GM21723 (cell line): Measurements from ENCODE around the gene PRSS36.

Source experiments
- ATAC-seq: cut with Tn5 transposase; IDR thresholded peaks from one replicate; pipeline ENCODE4 v1.9.1; 2021; ENCODE audit warnings: mild to moderate bottlenecking, moderate library complexity; ENCODE audit not compliant: unreplicated experiment

PRSS36 gene

DNA sequence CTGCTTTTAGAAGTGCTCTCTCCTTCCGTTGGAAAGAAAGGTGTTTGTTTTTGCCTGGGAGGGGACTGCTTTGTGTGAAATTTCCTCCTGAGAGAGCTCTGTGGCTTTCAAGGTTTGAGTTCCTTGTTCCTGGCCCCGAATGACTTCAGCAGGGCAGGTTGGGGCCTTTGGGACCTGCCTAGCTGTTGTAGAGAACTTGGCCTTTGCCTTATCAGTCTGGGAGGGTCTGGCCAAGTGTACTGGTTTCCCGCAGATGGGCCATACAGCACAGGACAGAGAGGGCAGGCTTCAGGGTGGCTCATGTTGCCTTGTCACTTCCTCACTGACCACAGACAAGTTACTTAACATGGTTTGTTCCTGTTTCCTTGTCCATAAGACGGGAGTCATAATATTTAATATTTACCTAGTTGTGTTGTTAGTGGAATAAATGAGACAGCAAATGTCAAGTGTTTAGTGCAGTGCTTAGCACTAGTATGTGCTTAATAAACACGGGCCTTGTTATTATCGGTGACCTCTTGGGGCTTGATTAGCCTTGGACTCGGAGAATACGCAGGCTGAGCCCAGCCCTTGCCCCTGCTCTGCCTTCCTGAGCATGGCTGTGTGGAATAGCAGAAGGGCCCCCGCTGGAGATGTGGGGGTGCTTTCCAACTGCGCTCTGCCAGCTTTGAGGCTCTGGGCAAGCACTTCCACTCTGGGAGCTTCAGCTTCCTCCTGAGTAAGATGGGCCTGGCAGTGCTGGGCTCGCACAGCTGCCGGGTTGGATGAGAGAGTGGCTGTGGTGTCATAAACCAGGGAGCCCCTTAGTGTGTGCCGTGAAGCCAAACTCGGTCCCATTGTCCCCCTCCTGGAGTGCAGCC, 20.9 kb downstream of the PRSS36 start:
- ATAC-seq = no peak

DNA sequence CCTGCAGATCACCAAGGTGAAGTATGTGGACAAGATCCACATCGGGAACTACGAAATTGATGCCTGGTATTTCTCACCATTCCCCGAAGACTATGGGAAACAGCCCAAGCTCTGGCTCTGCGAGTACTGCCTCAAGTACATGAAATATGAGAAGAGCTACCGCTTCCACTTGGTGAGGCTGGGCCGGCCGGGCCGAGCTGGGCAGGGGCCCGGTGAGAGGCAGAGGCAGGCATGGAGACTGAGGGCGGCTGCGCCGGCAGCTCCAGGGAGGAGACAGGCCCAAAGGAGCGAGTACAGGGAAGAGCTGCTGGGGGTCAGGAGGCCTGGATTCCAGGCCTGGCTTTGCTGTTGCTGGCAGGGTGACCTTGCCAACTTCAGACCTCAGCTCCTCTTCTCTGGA, 22.7 kb downstream of the PRSS36 start:
- ATAC-seq = no peak

DNA sequence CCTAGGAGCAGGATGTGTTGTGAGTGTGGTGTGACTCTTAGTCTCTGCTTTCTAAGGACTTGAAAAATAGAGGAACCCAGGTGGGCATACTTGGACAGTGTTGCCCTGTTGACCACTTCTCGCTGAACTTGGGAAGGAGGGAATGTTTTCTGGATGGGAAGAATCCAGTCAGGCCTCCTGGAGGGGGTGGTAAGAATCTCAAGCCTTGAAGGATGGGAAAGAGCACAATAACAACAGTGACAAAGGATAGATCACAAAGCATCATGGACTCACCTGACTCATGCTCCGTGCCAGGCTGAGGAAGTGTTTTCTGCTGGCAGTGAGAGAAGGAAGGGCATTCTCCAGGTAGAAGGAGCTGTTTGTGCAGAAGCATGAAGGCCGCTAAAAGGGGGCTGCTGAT, 24.0 kb downstream of the PRSS36 start:
- ATAC-seq = no peak

DNA sequence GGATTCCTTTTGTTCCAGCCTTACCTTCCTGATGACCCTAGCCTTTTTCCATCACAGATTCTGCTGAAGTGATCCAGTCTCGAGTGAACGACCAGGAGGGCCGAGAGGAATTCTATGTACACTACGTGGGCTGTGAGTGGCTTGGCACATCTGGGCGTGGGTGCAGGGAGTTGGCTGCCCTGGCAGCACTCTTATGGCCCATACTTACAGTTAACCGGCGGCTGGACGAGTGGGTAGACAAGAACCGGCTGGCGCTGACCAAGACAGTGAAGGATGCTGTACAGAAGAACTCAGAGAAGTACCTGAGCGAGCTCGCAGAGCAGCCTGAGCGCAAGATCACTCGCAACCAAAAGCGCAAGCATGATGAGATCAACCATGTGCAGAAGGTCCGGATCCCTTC, 29.7 kb downstream of the PRSS36 start:
- ATAC-seq = no peak

DNA sequence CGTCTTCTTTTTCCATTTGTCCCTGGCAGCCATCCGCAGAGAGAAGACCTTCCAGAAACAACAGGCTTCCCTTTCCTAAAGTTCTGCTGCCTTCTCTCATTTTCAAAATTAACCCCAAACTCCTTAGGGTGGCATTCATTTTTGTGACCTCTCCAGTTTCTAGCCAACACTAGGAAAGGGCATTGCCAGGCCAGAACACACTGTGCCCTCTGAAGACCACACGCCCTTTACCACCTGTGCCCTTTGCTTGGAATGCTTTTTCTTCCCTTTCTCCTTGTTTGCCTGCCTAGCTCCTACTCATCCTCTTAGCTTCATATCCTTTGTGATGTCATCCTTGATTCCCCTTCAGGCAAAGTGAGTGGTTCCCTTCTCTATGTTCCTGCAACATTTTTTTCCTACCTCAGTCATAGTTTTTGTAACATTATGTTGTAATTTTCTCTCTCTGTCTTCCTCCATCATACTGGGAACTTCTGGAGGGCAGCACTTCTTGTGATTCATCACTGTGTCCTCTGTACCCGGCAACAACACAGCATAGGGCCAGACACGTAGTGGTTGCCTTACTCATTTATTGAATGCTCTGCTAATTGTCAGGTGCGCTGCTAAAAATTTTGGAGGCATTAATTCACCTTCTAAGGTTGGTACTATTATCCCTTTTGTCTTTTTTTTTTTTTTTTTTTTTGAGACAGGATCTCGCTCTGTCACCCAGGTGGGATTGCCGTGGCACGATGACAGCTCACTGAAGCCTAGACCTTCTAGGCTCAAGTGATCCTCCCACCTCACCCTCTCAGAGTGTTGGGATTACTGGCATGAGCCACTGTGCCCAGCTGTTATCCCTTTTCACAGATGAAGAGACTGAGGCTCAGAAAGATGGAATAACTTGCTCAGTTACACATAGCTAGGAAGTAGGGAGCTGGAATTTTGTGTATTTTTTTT, 31.4 kb downstream of the PRSS36 start:
- no peak for ATAC-seq

DNA sequence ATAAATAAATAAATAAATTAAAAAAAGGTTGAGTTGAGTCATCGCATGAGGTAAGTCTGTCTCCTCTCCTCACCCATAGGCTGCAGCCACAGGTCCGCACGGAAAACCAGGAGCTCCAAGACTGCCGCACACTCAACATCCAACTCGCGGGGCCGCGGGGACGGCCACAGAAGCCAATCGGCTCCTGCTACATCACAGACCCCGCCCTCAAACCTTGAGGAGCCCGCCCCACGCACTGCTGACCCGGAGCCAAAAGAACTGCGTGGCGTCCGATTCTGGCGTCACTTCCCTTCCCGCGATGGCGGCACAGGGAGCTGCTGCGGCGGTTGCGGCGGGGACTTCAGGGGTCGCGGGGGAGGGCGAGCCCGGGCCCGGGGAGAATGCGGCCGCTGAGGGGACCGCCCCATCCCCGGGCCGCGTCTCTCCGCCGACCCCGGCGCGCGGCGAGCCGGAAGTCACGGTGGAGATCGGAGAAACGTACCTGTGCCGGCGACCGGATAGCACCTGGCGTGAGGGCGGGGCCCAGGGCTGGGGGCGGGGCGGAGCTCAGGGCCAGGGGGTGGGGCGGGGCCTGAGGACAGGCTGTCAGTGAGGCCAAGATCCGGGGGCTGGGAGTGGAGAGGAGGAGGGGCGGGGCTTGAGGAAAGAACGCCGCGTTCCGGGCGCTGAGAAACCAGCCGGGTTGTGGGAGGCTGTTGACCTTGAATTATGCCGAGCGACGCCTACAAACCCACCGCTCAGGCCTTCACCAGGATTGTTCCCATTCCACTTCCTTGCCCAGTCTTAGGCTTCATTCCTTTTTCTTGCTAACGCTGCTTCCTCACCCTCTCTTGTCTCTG, 32.3 kb downstream of the PRSS36 start, which contains the start of gene KAT8:
Gene KAT8, plus strand, starts transcription at position 281 of the 839 bp plus-strand sequence. Its CDS starts 18 bp downstream, at position 299.
- ATAC-seq = peak; percentile 90

DNA sequence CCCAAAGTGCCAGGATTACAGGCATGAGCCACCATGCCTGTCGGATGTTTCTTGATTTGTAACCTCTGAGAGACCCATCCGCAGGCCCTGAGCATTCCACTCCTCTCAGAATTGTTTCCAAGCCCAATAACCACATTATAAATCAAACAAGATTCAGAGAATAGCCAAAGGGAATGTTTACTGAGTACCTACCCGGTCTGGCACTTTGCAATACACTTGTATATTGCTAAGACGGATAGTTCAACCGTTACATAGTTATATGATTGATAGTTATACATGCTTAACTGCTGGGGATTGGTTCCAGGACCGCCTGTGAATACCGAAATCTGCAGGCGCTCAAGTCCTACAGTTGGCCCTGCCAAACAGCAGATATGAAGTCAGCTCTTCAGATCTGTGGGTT, 35.4 kb downstream of the PRSS36 start:
- ATAC-seq = no peak

DNA sequence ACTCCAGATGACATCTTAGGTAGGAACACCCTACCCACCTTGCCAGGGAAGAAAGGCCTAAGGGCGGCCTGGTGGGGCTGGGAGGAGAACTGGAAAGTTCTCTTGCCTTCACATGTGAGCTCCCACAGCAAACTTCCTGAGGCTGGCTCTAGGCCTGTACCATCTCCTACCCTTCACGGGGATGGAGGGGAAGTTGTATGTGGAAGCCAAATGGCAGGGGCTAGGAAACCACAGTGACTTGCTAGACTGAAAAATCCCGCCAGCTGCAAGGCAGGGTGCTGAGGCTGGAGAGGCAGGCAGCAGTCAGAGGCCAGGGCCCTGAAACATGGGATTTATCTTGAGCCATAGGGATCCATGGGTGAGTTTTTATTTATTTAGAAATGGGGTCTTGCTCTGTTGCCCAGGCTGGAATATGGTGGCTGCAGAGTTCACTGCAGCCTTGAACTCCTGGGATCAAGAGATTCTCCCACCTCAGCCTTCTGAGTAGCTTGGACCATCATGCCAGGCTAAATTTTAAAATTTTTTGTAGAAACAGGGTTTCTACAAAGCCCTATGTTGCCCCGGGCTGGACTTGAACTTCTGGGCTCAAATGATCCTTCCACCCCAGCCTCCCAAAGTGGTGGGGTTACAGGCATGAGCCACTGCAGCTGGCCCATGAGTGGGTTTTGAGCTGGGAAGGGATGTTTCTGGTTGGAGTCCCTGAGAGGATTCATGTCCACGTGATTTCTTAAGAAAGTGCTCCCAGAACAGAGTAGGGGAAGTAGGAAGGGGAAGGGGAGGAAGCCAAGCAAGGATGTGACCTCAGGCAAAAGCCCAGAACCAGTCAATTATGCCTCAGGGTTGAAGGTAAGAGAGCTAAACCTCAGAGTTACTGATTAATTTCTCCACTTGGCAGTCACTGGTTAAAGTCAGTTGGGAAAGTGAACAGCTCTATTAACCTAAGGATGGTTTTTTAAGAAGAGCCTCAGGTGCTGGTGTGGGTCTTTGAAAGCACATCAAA, 36.4 kb downstream of the PRSS36 start:
- ATAC-seq = no peak

DNA sequence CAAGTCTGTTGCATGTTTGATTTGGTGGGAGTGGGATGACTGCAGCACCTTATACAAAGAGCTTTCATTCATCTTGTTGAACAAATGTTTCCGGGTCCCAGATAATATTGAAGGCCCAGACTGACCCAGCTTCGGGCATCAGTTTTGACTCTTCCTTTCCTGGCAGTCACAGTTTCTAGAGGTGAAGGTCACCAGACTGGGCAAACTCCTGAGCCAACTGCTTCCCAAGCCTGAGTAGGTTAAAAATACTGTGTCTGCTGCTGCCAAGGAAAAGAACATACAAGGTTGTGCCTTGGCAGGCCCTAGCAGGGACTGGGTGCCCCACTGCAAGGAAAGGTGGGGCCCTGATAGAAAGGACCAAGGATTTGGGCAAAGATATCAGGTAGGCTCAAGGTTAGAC, 37.2 kb downstream of the PRSS36 start:
- no peak for ATAC-seq

DNA sequence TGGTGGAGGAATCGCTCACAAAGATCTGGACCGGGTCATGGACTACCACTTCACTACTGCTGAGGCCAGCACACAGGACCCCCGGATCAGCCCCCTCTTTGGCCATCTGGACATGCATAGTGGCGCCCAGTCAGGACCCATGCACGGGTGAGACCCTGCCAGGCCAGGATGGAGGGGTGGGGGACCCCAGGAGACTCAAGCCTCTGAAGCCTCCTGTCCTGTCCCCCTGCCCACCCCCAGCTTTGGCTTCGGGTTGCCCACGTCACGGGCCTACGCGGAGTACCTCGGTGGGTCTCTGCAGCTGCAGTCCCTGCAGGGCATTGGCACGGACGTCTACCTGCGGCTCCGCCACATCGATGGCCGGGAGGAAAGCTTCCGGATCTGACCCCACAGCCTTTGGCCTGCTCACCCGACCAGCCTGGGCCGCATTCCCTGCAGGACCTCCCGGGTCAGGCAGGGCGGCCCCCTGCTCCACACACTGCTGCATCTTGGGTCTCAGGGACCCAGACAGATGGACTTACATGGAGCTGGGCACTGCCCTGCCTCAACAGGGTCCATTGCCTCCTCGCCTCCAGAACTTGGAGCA, 37.9 kb downstream of the PRSS36 start:
- ATAC-seq = no peak

DNA sequence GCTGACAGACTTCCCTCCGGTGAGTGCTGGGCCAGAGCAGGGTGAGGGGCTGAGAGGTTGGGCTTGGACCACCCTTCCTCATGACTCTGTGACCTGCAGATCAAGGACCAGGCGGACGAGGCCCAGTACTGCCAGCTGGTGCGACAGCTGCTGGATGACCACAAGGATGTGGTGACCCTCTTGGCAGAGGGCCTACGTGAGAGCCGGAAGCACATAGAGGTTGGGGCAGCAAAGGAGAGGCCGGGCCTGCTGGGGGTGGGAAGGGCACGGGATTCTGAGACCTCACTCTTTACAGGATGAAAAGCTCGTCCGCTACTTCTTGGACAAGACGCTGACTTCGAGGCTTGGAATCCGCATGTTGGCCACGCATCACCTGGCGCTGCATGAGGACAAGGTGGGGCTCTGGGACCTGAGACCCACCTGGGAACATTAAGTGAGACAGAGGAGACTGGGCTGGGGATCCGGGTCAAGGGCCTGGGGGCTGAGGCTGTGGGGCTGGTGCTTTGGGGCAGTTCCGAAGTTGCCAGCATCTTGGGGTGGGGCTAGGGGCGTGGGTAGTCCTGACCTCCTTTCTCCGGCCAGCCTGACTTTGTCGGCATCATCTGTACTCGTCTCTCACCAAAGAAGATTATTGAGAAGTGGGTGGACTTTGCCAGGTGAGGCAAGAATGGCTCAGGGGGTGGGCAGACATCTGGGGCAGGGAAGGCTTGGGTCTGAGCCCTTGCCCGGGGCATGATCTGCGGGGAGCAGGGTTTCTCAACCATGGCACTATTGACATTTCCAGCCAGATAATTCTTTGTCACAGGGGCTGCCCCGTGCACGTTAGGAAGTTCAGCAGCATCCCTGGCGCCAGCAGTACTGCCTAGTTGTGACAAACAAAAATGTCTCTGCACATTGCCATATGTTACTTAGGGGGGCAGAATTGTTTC, 39.5 kb downstream of the PRSS36 start:
- ATAC-seq = no peak

DNA sequence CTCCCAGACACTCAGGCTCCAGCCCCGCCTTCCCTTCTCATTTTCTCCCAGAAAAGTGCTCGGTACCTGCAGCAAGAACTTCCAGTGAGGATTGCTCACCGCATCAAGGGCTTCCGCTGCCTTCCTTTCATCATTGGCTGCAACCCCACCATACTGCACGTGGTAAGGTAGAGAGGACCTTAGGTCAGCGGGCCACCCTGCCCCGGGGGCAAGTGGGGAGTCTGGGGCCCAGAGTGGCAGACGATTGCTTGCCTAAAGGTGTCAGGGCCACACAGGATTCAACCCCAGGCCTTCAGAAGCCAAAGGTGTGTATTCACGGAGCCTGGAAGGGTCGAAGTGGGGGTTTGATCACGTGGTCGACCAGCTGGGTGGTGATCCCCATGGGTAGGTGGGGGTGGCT, 40.2 kb downstream of the PRSS36 start:
- ATAC-seq = no peak

DNA sequence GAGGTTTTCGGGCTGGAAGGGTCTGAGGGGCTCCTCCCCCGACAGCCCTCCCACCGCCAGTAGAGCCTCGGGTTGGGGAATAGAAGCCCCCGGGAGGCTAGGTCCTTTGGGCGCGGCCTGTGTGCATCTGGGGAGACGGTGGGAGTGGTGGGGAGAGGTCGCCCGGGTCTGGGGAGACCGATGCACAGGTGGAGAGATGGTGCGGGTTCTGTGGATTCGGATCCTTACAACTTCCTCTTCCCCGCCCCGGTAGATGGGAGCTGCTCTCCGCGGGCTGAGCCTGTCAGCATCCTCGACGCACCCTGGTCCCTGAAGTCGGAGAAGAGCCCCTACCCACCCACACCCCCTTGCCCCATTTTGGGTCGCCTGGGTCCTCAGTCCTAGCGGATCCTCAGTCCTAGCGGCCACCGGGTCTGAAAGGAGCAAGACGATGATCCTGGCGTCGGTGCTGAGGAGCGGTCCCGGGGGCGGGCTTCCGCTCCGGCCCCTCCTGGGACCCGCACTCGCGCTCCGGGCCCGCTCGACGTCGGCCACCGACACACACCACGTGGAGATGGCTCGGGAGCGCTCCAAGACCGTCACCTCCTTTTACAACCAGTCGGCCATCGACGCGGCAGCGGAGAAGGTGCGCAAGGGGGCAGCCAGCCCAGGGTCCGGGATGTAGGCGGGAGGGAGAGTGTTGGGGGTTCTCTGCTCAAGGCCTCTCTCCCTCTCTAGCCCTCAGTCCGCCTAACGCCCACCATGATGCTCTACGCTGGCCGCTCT, 40.9 kb downstream of the PRSS36 start:
- ATAC-seq = no peak

DNA sequence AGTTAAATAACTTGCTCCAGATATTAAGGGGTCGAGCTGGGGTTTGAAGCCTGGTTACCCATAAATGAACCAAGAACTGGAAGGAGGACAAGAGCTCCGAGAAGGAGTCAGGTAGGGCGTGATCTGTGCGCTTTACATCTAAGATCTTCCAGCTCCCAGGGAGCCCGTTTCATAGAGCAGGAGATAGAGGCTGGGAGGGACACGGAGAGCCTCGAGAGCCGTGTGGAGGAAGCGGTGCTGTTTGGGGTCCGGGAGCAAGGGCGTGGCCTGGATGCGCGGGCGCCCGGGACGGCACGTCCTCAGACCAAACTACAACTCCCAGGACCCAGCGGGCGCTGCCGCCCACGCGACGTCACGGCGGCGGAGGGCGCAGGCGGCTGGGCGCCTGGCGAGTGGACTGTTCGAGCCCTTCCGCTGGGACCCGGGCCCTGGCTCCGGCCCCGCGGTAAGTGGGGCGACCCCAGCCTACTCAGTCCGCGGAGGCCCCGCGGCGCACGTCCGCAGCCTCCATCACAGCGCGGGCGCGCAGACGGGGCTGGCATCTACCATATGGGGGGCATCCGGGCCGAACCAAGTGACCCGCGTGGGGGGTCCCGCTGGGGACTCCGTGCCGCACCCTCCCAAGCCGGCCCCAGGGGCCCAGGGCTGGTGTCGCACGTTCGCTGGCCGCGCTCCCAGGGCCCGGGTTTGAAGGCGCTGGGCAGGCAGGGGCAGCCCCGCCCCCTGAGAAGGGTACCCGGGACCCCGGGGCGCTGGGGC, 41.7 kb downstream of the PRSS36 start, which contains the start of gene BCKDK:
Gene BCKDK, plus strand, starts transcription at position 352 of the 759 bp plus-strand sequence. CDS start 838 bp downstream, outside the sequence.
- ATAC-seq = peak; percentile 82

DNA sequence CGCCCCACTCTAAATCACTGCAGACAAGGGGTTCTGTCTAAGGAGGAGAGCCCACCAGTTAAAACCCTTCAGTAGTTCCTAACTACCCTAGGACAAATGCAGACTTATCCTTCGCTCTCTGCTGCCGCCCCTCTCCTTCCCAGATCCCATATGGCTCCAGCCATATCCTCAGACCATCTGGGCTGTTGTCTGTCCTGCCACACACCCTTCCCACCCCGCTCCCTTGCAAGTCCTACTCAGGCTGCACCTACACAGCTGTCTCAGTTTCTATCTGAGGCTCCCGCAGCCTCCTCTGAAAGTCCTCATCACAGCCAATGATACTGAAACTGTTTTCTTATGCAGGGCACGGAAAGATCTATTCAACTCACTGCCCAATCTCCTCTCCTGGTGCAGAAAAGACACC, 42.4 kb downstream of the PRSS36 start:
- peak; percentile 58 for ATAC-seq
